Islet precursor cell (in vitro differentiated cells): ENCODE results near the gene PTPRM.
A peak's percentile ranks its signal among the peaks of the same experiment; 100 is the strongest.

Source experiments
- DNase-seq: peaks from one replicate; pipeline ENCODE4 v3.0.0-alpha.2; 2018

The PTPRM gene

DNA sequence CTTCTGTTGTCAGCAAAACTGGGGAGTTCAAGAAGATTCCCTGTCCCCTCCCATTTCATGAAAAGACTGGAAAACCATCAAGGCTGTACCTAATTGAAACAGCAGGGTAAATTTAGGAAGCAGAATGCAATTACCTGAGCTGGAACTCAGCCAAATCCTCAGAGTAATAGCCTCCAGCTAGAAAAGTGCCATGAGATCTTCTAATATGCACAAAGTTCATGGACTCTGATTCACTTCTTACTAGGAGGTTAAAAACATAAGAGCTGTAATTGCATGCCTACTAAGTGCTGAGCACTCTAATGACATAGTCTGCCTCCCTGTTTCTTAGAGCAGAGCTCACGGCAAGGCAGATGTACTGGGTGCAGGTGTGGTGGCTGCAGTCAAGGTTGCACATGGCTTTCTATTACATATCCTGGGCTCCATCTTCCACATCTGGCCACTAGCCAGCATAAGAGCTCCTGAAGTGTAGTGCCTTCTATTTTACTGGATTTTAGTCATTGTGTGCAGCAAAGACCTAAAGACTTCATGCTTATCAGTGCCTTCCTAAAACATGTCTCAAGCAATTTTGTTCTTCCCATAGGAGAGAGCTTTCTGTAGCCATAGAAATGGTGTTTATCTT is 341.7 kb downstream of the PTPRM start:
- no peak for DNase-seq

GRCh38 chr18:7914834-7915670 is 347.9 kb downstream of the PTPRM start:
- no peak for DNase-seq

- no peak for DNase-seq
These were observed 351.6 kb downstream of the PTPRM start for GRCh38 chr18:7918701-7919100.

DNA sequence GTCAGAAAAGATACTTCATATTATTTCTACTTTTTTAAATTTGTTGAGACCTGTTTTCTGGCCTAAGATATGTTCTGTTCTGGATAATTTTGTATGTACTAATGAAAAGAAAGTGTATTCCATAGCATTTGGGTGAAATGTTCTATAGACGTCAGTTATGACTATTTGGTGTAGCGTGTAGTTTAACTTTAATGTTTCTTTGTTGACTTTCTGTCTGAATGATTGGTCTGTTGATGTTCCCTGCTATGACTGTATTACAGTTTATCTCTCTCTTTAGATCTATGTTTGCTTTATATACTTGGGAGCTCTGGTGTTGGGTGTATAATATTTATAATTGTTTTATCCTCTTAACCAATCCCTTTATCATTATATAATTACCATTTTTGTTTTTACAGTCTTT is 352.4 kb downstream of the PTPRM start:
- no peak for DNase-seq

GRCh38 chr18:7921938-7922587 is 354.9 kb downstream of the PTPRM start:
- DNase-seq = no peak

GRCh38 chr18:7923105-7923504 is 356.0 kb downstream of the PTPRM start:
- DNase-seq = no peak

- peak; percentile 81 for DNase-seq
These were observed 357.5 kb downstream of the PTPRM start for GRCh38 chr18:7924616-7925015.

- no peak for DNase-seq
These were observed 359.4 kb downstream of the PTPRM start for GRCh38 chr18:7926526-7926925.

DNA sequence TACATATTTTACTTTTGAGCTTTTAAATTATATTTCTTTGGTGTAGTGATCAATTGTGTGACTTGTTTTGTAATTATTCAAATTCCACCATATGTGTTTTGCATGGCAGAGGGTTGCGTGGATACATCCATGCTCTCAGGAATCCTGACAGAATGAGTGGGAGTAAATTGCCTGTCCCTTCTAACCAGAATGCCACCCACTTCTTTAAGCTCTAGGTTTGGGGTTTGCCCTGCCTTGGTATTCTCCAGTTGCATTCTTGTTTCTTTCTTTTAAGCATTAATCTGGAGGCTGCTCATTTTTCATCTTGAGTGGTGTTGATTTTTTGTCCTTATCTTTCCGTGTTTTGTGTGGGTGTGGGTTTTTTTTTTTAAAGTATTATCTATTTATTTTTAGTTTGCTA is 360.0 kb downstream of the PTPRM start:
- DNase-seq = no peak

DNA sequence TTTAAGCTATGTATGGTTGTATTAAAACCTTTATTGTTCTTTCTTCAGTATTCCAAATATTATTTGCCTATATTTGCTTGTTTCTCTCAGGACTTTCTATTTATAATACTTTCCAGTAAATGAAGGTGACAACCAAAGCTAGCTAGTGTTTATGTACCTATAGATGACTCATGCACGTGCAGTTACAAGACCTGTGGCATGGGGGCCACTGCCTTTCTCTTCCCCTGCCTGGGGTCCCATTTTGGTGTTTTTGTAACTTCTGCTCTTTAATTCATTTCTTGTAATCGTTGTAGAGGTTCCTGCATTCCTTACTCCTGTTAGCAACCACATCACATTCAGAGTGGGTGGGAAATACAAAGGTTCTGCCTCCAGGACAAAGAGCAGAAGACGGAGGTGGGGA is 364.6 kb downstream of the PTPRM start:
- DNase-seq = no peak

DNA sequence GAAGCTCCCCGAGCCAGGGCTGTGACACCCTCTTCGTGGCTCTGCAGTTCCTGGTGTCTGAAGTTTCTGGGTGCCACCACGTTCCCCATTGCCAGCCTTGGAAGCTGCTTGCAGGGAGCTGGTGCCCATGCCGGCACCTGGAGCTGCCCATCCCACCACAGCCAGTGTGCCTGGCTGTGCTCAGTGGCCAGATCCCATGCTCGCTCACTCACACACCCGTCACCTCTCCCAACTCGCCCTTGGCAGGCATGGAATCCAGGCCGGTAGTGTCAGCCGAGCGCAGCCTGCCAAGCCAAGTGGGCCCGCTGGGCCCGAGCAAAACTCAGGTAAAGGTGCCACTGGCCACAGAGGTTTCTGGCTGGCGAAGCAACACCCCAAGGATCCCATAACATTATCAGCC is 370.2 kb downstream of the PTPRM start:
- DNase-seq = no peak

DNA sequence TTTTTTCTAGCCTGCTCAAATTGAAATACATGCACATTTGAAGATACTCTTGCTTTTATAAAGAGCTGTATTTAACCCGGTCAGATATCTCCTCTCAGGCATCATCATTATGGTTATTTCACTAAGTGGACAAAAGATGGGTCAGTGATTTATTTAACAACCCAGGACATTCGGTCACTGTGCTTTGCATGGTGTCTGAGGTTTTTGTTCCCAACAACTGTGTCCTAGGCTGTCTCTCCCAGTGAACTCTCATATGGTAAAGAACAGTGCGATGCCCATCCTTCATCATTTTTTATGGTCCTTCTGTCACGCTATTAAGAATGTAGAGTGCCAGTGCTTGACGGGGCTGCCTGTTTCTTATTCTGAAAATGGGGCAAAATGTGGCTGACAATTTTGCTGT is 372.4 kb downstream of the PTPRM start:
- no peak for DNase-seq

- DNase-seq = no peak
These were observed 373.3 kb downstream of the PTPRM start for GRCh38 chr18:7940379-7940778.

DNA sequence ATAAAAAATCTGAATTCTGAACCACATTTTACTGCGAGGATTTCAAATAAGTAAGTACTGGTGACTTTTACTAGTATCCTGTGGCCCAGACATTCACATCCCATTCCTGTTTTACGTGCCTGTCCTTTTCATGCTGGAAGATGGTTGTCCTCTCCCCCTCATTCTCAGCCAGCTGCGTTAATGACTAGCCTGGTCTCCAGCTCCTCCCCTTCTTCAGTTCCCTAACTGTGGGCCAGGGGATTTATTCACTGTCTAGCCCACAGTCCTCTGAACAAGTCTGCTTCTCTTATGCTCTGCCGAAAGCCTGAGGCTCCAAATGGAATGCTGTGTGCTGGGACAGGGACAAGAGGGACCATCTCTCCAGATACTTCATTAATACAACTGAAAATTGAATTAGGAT is 373.9 kb downstream of the PTPRM start:
- peak; percentile 74 for DNase-seq

DNA sequence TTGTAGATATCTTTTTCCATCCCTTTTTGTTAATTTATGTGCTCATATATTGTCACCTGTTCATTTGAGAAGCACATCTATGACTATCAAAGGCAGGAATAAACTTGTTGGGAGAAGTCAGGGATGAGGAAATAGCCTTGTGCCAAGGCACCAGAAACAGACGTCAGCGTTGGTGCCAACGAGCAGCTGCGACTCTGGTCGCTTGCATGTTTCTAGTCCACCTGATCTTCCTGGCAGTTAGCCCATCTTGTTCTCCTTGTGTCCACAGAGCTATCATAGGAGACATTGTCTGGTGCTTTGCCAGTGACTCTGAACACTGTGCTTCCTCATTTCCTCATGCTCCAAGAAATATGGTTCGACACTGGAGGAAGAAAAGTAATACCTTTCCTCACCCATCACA is 374.4 kb downstream of the PTPRM start:
- DNase-seq = no peak

GRCh38 chr18:7945882-7946281 is 378.8 kb downstream of the PTPRM start:
- no peak for DNase-seq

GRCh38 chr18:7946734-7947377 is 379.7 kb downstream of the PTPRM start:
- DNase-seq = peak; percentile 84

DNA sequence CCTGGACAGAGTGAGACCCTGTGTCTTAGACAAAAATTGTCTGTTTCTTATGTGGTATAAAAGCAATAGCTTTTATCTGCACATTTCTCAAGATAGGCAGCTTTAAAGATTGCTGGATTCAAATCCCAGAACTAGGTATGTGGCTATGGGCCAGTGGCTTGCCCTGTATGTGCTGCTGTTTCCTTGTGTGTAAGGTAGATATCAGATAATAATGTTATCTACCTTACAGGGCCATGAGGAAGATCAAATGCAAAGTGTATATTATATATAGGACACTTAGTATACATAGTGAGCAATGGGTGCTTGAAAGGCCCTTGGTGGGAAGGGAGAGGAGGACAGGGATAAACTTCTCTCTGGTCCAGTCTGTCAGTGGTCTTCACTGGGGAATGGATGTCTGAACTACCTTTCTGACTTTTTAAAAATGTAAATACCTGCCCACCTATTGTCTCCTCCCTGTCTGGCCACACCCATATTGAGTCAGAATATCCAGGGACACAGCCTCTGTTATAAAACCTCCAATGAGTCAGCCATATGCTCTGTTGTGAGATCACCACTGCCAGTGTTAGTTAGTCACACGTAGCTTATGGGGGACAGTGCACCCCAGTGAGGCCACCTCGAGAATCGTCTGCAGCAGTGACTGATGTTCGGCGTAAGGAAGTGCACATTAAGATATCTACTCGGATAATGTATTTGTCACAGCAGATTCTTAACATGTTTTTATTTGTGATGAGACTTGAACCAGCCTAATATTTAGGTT is 383.4 kb downstream of the PTPRM start:
- peak; percentile 65 for DNase-seq

DNA sequence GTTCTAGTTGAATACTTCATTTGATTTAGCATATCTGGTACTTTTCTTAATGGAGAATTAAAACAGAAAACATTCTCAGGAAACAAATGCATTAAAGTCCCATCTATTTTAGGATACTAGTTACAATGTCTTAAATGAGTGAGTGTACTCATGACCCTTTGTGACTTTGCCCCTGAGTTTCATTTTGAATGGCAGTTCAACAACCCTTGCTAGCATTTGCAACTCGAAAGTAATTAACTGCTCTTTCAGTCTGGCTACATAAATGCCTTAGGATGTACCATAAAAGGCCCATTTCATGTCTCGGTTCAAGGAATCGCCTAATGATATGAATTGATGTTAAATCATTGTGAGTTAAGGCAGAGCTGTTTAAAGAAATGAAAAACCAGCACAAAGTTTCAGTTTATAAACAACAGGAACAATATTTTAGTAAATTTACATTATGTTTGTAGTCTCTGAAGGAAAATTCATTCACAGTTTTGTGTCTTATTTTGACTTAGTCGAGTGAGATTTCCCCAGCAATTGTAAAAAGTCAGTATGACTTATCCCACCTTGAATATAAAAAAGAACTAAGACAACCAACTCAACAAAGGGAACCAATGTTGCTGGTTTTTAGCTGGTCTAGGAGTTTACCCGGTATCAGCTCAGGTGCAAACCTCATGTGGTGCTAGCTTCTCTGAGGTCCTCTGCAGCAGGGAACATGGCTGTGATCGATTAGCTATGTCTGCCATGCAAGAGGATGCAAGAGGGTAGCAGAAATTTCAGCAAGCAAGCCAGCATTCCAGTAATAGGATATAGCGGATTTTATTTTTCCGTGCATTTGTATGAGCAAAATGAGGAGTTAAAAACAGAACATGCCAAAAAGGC is 386.2 kb downstream of the PTPRM start:
- no peak for DNase-seq

GRCh38 chr18:7954238-7954637 is 387.1 kb downstream of the PTPRM start:
- DNase-seq = no peak

DNA sequence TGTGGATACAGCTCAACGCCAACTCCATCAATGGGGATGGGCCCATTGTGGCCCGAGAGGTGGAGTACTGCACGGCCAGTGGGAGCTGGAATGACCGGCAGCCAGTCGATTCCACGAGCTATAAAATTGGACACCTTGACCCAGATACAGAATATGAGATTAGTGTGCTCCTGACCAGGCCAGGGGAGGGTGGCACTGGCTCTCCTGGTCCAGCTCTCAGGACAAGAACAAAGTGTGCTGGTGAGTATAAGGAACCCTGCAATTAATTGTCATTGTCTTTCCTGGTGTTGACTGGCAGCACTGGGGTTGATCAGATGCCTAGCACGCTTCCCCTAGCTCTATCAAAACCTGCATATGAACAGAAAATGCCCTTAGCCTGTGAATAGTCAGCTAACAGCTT is 388.1 kb downstream of the PTPRM start:
- DNase-seq = no peak

- no peak for DNase-seq
These were observed 390.2 kb downstream of the PTPRM start for GRCh38 chr18:7957297-7957696.
